Epithelial cell of esophagus (primary cell): ENCODE data around the gene RNU6-1.

Experiments
- DNase-seq: peaks from one replicate; pipeline ENCODE4 v3.0.0; 2010; ENCODE audit warnings: low read depth
- H3K4me3 ChIP-seq: 2 replicates; pipeline ENCODE4 v1.5.1; 2011; ENCODE audit warnings: mild to moderate bottlenecking, low read length, control low read depth
- CTCF ChIP-seq: IDR thresholded peaks from 2 replicates; pipeline ENCODE4 v1.5.1; 2011; ENCODE audit warnings: low read depth, mild to moderate bottlenecking, low read length, control low read depth, inconsistent platforms; ENCODE audit not compliant: insufficient read depth; ENCODE audit errors: missing control alignments

Gene RNU6-1

DNA sequence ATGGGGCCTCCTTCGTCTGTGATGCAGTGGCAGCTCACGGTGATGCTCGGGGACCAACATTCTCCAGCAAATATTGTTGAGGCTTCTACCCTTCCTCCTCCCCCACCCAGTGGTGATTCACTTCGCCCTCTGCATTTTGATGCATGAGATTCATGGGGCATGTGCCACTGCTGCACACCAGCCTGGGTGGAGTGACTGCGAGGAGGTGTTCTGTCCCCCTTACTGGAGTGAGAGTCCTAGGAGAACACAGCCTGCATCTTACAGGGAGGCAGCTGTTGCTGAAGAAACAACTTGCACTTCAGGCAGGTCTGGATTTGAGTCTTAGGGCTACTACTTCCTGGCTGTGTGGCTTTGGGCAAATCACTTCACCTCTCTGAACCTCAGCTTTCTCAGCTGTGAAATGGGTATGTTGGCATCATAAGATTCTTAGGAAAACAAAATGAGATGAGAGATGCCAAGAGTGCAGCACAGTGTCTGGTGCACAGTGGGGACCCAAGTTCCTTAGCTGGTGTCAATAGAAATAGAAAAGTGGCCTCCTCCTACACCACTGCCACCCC, 24.7 kb downstream of the RNU6-1 start:
- TF ChIP-seq CTCF = no peak
- no peak overlapping the region for H3K4me3 ChIP-seq
- no peak for DNase-seq

- no peak for TF ChIP-seq CTCF
- H3K4me3 ChIP-seq = no peak overlapping the region
- no peak for DNase-seq
Observed at GRCh38 chr15:67813104-67813634, 26.7 kb downstream of the RNU6-1 start.

DNA sequence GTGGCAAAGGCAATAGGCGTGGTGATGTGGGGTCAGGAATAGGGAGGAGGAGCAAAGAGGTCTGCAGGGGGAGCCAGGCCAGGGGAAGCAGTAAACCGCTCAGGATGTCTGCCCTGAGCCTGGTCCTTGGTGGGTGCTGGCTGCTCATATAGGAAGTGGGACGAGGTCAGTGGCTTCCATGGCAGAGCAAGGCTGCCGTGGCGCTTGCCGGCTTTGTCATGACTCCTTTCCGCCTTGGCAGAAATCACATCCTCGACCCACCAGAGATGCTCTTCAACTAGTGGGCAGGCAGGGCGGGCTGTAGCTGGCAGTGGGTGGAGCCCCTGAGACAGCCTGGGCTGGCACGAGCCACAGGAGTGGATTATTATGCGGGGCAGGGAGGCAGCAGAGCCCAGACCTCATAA, 27.6 kb downstream of the RNU6-1 start:
- no peak for TF ChIP-seq CTCF
- H3K4me3 ChIP-seq = no peak overlapping the region
- no peak for DNase-seq

DNA sequence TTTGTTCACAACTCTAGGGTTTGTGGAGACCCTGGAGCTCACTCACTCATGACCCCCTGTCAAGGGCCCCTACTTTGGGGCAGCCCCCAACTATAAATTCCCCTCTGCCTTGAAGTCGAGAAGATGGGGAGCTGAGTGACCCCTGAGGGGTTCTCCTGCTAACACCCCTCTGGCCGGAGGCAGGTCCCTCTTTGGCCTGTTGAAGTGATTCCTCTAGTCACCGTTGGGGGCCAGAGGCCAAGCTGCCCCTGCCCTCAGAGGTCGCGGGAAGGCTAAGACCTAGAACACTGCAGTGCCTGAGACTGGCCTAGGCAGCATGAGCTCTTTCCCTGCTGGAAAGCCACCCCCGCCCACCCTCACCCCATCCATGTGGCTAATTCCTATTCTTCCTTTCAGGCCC, 30.0 kb downstream of the RNU6-1 start:
- TF ChIP-seq CTCF = no peak
- no peak overlapping the region for H3K4me3 ChIP-seq
- DNase-seq = no peak

DNA sequence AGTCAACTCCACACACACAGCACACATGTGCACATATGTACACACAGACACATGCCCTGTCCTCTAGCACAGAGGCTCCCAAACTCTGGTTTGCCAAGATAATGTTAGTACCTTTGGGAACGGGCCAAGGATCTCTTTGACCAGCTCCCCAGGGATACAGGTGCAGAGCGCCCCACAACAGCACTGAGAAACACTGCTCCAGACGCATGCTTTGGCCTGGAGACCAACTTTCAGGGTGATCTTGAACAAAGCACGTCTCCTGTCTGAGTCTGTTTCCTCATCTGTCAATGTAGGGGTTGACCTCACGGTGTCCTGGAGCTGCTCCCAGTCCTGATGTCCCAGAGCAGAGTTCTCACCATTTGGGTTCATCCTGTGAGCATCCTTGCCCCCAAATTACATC, 30.4 kb downstream of the RNU6-1 start:
- no peak for TF ChIP-seq CTCF

DNA sequence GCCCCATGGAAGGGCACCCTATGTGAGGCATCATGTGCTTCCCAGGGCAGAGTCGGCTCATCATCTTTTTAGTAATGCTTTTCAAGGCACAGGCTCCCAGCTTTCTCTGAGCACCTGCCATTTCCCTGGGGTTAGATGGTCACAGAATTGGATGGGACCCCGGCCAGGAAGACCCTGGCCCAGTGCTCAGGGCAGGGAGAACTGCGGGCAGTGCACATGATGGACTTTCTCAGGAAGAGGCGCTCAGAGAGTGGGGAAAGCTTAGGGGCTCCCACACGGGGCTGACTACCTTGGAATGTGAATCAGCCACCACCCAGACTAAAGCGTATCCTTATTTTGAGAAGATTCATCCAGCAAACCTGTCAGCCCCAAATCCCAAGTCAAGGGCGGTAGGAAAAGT, 31.0 kb downstream of the RNU6-1 start:
- no peak for TF ChIP-seq CTCF
- no peak for DNase-seq
- H3K4me3 ChIP-seq = no peak overlapping the region

More for the DNA sequence above, 30.4 kb downstream of the RNU6-1 start:
- no peak overlapping the region for H3K4me3 ChIP-seq
- no peak for DNase-seq

DNA sequence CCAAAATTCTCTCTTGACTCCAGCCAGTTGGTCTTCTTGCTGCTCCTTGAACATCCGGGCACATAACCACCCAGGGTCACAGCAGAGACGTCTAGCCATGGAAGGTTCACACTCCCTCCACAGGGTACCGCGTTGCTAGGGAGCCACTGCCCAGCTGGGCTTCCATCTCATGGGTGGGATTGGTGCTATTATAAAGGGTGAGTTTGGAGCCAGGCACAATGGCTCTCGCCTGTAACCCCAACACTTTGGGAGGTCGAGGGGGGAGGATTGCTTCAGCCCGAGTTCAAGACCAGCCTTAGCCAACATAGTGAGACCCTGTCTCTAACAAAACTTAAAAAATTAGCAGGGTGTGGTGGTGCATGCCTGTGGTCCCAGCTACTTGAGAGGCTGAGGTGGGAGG, 32.0 kb downstream of the RNU6-1 start:
- DNase-seq = no peak
- H3K4me3 ChIP-seq = no peak overlapping the region
- no peak for TF ChIP-seq CTCF
